ENCODE results near the gene NCAM2. TPM values are rescaled to one million over a fixed set of nuclear protein-coding genes. Genes with fewer than 3 reads are reported as not detected.

The NCAM2 gene
- total and polyA plus RNA-seq, 2 donors = 0.34 to 0.52 TPM

DNA sequence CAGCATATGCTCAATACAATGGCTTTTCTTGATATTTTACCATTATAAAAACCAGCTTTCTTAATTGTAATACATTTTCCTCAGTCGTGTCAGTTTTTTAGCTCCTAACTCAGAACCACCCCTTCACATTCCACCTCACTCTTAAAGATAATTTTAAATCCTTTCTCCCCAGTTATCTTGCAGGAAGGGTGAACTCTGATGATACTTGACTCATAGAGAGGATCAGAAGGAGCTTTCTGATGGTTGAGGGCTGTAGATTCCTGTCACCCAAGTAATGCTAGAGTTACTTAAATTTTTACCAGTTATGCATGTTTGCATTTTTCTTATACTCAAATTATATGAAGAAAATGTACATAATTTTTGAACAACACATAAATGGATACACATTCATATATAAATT lies 233.7 kb downstream of the NCAM2 start:
- Histone ChIP-seq H3K36me3 (ENCODE audit: control insufficient read depth in 2 of 2, insufficient read depth in 2 of 2, low read length in 1 of 2) (no peaks in the 10 kb centered on the region), H3K9me3 (ENCODE audit: control insufficient read depth in 2 of 2, insufficient read depth in 1 of 2, low read length in 1 of 2) (no peaks in the 10 kb centered on the region), H3K4me1 (ENCODE audit: control insufficient read depth in 2 of 2, insufficient read depth in 2 of 2, low read length in 2 of 2) (no peaks in the 10 kb centered on the region), H3K4me3 (ENCODE audit: low read length in 2 of 2) (no peak overlapping the region), H3K27ac (ENCODE audit: low read depth in 1 of 2, low read length in 1 of 2) (no peak overlapping the region), H3K27me3 (ENCODE audit: control insufficient read depth in 2 of 2, insufficient read depth in 1 of 2, low read length in 1 of 2) (no peaks in the 10 kb centered on the region)
- DNase-seq (ENCODE audit: low read depth in 6 of 9, low spot score in 9 of 9) = no peak
- WGBS = 40% methylated on average over 1 of the region's 1 CpG

DNA sequence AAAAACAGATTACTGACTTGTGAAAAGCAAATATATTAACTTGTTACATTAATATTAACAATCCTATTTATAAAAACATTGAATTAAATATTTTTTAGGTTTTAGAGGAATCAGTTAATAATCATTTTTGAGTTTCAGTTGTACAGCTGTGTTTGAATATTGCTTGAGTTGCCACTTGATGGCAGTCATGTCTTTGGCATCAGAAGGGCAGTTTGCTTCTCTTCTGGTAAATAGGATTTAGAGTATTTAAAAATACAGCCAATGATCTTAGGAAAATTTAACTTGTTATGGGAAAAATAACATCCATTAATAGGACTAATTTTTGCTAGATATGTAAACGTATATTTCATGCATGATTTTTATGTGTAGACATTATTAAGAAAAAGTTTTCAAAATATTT lies 234.1 kb downstream of the NCAM2 start:
- WGBS = 34% methylated on average over 1 of the region's 1 CpG
- no peaks in the 10 kb centered on the region for H3K9me3 ChIP-seq (ENCODE audit: control insufficient read depth in 2 of 2, insufficient read depth in 1 of 2, low read length in 1 of 2)
- H3K27ac ChIP-seq (ENCODE audit: low read depth in 1 of 2, low read length in 1 of 2) = no peak overlapping the region
- DNase-seq (ENCODE audit: low read depth in 6 of 9, low spot score in 9 of 9) = no peak
- H3K4me3 ChIP-seq (ENCODE audit: low read length in 2 of 2) = no peak overlapping the region
- H3K27me3 ChIP-seq (ENCODE audit: control insufficient read depth in 2 of 2, insufficient read depth in 1 of 2, low read length in 1 of 2) = no peaks in the 10 kb centered on the region
- no peaks in the 10 kb centered on the region for H3K36me3 ChIP-seq (ENCODE audit: control insufficient read depth in 2 of 2, insufficient read depth in 2 of 2, low read length in 1 of 2)
- H3K4me1 ChIP-seq (ENCODE audit: control insufficient read depth in 2 of 2, insufficient read depth in 2 of 2, low read length in 2 of 2) = no peaks in the 10 kb centered on the region

DNA sequence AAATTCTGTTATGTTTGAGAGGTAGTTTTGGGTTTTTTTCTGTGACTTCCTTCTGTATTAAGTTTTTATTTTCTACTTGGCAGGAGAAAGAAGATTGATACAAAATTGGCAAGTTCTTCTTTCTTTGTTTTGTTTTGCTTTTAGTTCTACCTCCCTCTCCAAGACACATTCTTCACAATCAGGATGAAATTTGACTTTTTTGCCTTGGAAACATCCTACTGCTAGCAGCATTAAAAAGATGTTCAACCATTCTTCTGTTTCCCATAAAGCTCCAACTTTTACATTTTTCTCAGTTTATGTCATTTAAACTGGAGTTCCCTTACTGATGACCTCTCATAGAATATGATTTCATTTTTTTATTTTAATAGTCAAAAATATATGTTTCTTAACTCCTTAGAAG lies 234.8 kb downstream of the NCAM2 start:
- no peaks in the 10 kb centered on the region for H3K9me3 ChIP-seq (ENCODE audit: control insufficient read depth in 2 of 2, insufficient read depth in 1 of 2, low read length in 1 of 2)
- no peaks in the 10 kb centered on the region for H3K27me3 ChIP-seq (ENCODE audit: control insufficient read depth in 2 of 2, insufficient read depth in 1 of 2, low read length in 1 of 2)
- no peak for DNase-seq (ENCODE audit: low read depth in 6 of 9, low spot score in 9 of 9)
- no peaks in the 10 kb centered on the region for H3K36me3 ChIP-seq (ENCODE audit: control insufficient read depth in 2 of 2, insufficient read depth in 2 of 2, low read length in 1 of 2)
- no peak overlapping the region for H3K27ac ChIP-seq (ENCODE audit: low read depth in 1 of 2, low read length in 1 of 2)
- H3K4me3 ChIP-seq (ENCODE audit: low read length in 2 of 2) = no peak overlapping the region
- no peaks in the 10 kb centered on the region for H3K4me1 ChIP-seq (ENCODE audit: control insufficient read depth in 2 of 2, insufficient read depth in 2 of 2, low read length in 2 of 2)

DNA sequence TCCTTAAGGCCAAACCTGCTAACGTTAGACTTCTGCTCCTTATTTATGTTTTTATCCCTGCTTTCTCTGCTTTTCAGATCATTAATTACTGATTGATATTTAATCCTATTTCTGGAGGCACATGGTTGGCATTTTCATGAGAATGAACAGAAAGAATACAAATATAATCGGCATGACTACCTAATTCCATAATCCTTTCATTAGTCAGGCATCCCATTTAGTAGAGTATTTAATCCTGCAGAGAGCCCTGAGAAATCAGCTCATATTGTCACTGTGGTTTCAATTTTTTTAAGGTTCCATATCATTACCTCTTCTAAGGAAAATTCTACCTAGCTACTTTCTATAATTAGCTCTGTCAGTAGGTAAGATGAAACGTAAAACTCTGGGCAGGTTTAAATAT lies 238.8 kb downstream of the NCAM2 start:
- H3K36me3 ChIP-seq (ENCODE audit: control insufficient read depth in 2 of 2, insufficient read depth in 2 of 2, low read length in 1 of 2) = no peaks in the 10 kb centered on the region
- no peak overlapping the region for H3K27ac ChIP-seq (ENCODE audit: low read depth in 1 of 2, low read length in 1 of 2)
- no peaks in the 10 kb centered on the region for H3K27me3 ChIP-seq (ENCODE audit: control insufficient read depth in 2 of 2, insufficient read depth in 1 of 2, low read length in 1 of 2)
- H3K9me3 ChIP-seq (ENCODE audit: control insufficient read depth in 2 of 2, insufficient read depth in 1 of 2, low read length in 1 of 2) = no peaks in the 10 kb centered on the region
- 88% methylated on average over 3 of the region's 3 CpGs for WGBS
- no peak for DNase-seq (ENCODE audit: low read depth in 6 of 9, low spot score in 9 of 9)
- no peak overlapping the region for H3K4me3 ChIP-seq (ENCODE audit: low read length in 2 of 2)
- no peaks in the 10 kb centered on the region for H3K4me1 ChIP-seq (ENCODE audit: control insufficient read depth in 2 of 2, insufficient read depth in 2 of 2, low read length in 2 of 2)

DNA sequence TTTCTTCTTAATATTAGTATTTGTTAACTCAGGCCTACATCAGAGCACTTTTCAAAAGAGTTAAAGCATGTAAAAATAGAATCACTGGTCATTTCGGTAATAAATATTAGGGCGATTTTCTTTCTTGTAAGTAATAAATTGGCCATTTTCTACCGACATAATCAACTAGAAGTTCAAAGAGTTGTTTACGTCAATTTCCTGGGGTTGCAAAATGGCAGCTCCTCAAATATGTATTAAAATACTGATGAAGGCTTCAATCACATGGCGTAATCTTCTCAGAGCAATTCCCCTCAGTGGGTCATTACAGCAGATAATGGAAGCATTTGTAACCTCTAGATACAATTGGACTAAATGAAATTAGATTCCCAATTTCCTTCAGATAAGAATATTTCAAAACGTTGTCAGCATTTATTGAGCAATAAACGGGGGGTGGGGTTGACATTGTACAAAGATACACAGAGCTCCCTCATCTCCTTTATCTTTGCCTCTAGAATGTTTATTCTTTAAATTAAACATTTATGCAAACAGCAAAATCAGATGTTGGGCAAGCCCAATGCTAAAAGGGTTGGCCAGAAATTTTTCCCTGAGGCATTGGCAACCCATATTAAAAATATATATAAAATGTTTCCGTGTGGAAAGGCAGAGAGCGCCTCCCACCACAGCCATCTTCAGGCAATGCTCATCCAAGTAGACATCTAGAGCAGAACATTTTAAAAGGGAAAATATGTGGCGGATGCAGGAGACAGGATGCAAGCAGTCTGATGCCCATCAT lies 240.6 kb downstream of the NCAM2 start:
- H3K36me3 ChIP-seq (ENCODE audit: control insufficient read depth in 2 of 2, insufficient read depth in 2 of 2, low read length in 1 of 2) = no peaks in the 10 kb centered on the region
- no peak overlapping the region for H3K4me3 ChIP-seq (ENCODE audit: low read length in 2 of 2)
- no peaks in the 10 kb centered on the region for H3K27me3 ChIP-seq (ENCODE audit: control insufficient read depth in 2 of 2, insufficient read depth in 1 of 2, low read length in 1 of 2)
- H3K27ac ChIP-seq (ENCODE audit: low read depth in 1 of 2, low read length in 1 of 2) = no peak overlapping the region
- H3K9me3 ChIP-seq (ENCODE audit: control insufficient read depth in 2 of 2, insufficient read depth in 1 of 2, low read length in 1 of 2) = no peaks in the 10 kb centered on the region
- no peak for DNase-seq (ENCODE audit: low read depth in 6 of 9, low spot score in 9 of 9)
- no peaks in the 10 kb centered on the region for H3K4me1 ChIP-seq (ENCODE audit: control insufficient read depth in 2 of 2, insufficient read depth in 2 of 2, low read length in 2 of 2)
- 95% methylated on average over 10 of the region's 10 CpGs for WGBS

DNA sequence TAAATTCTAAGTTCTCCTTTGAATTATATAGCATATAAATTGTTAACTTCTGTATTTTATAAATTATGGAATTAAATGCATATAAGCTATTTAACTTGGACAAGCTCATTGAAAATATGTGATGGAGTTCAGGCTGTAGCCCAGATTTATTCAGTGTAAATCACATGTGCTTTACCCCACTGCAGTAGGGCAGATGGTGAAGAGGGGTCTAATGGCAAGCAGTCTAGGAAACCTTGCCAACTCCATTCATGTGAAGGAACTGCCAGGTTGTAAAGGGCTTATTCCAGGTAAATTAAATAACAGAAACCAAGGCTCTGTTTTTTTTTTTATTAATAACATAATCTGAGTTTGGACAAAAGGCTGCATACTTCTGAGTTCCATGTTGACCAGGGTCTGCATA lies 243.2 kb downstream of the NCAM2 start:
- Histone ChIP-seq H3K27ac (ENCODE audit: low read depth in 1 of 2, low read length in 1 of 2) (no peak overlapping the region), H3K4me1 (ENCODE audit: control insufficient read depth in 2 of 2, insufficient read depth in 2 of 2, low read length in 2 of 2) (no peaks in the 10 kb centered on the region), H3K4me3 (ENCODE audit: low read length in 2 of 2) (no peak overlapping the region), H3K36me3 (ENCODE audit: control insufficient read depth in 2 of 2, insufficient read depth in 2 of 2, low read length in 1 of 2) (no peaks in the 10 kb centered on the region), H3K27me3 (ENCODE audit: control insufficient read depth in 2 of 2, insufficient read depth in 1 of 2, low read length in 1 of 2) (no peaks in the 10 kb centered on the region), H3K9me3 (ENCODE audit: control insufficient read depth in 2 of 2, insufficient read depth in 1 of 2, low read length in 1 of 2) (no peaks in the 10 kb centered on the region)
- DNase-seq (ENCODE audit: low read depth in 6 of 9, low spot score in 9 of 9) = no peak

DNA sequence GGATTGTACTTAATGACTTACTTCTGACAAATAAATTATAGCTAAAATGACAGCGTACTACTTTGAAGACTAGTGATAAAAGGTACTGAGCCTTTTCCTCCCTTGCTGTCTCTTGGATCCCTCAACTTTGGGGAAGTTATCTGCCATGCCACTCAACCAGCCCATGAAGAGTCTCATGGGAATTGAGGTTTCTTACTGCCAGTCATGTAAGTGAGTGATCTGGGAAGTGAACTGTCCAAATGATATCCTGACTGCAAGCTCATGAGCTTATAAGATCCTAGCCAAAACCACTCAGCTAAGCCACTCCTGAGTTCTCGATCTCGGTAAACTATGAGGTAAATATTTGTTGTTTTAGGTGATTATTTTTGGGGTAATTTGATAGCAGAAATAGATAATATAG lies 247.8 kb downstream of the NCAM2 start:
- Histone ChIP-seq H3K4me1 (ENCODE audit: control insufficient read depth in 2 of 2, insufficient read depth in 2 of 2, low read length in 2 of 2) (no peaks in the 10 kb centered on the region), H3K36me3 (ENCODE audit: control insufficient read depth in 2 of 2, insufficient read depth in 2 of 2, low read length in 1 of 2) (no peaks in the 10 kb centered on the region), H3K9me3 (ENCODE audit: control insufficient read depth in 2 of 2, insufficient read depth in 1 of 2, low read length in 1 of 2) (no peaks in the 10 kb centered on the region), H3K4me3 (ENCODE audit: low read length in 2 of 2) (no peak overlapping the region), H3K27ac (ENCODE audit: low read depth in 1 of 2, low read length in 1 of 2) (no peak overlapping the region), H3K27me3 (ENCODE audit: control insufficient read depth in 2 of 2, insufficient read depth in 1 of 2, low read length in 1 of 2) (no peaks in the 10 kb centered on the region)
- DNase-seq (ENCODE audit: low read depth in 6 of 9, low spot score in 9 of 9) = no peak
- 89% methylated on average over 3 of the region's 3 CpGs for WGBS

DNA sequence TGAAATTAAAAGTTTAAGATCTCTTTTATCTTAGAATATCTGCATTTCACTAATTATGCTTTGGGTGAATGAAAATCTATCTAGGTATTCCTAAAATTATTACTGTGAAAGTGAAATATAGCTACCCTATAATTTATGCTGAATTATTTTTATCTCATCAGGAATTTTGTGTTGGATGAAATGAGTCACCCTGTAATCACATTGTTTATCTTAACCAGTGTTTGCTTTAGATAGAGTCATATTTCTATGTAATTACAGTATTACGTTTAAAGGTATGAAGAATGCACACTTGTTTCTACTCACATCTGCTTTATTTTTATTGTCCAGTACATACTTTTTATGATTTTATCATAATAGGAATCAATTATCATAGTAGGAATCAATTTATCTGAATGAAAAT lies 249.2 kb downstream of the NCAM2 start:
- Histone ChIP-seq H3K27ac (ENCODE audit: low read depth in 1 of 2, low read length in 1 of 2) (no peak overlapping the region), H3K27me3 (ENCODE audit: control insufficient read depth in 2 of 2, insufficient read depth in 1 of 2, low read length in 1 of 2) (no peaks in the 10 kb centered on the region), H3K36me3 (ENCODE audit: control insufficient read depth in 2 of 2, insufficient read depth in 2 of 2, low read length in 1 of 2) (no peaks in the 10 kb centered on the region), H3K4me1 (ENCODE audit: control insufficient read depth in 2 of 2, insufficient read depth in 2 of 2, low read length in 2 of 2) (no peaks in the 10 kb centered on the region), H3K9me3 (ENCODE audit: control insufficient read depth in 2 of 2, insufficient read depth in 1 of 2, low read length in 1 of 2) (no peaks in the 10 kb centered on the region), H3K4me3 (ENCODE audit: low read length in 2 of 2) (no peak overlapping the region)
- no peak for DNase-seq (ENCODE audit: low read depth in 6 of 9, low spot score in 9 of 9)
- WGBS = 91% methylated on average over 1 of the region's 1 CpG

DNA sequence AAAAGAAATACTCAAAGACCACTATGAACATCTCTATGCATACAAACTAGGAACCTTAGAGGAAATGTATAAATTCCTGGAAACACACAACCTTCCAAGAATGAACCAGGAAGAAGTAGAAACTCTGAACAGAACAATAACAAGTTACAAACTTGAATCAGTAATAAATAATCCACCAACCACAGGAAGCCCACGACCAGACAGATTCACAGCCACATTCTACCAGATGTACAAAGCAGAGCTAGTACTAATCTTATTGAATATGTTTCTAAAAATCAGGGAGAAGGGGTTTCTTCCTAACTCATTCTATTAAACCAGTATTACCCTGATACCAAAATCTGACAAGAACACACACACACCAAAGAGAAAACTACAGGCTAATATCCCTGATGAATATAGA lies 263.8 kb downstream of the NCAM2 start:
- no peak for DNase-seq (ENCODE audit: low read depth in 6 of 9, low spot score in 9 of 9)
- no peak overlapping the region for H3K27ac ChIP-seq (ENCODE audit: low read depth in 1 of 2, low read length in 1 of 2)
- H3K27me3 ChIP-seq (ENCODE audit: control insufficient read depth in 2 of 2, insufficient read depth in 1 of 2, low read length in 1 of 2) = no peaks in the 10 kb centered on the region
- no peaks in the 10 kb centered on the region for H3K4me1 ChIP-seq (ENCODE audit: control insufficient read depth in 2 of 2, insufficient read depth in 2 of 2, low read length in 2 of 2)
- peaks cover 0 to 9% of the 10 kb centered on the region in 2 donors for H3K9me3 ChIP-seq (ENCODE audit: control insufficient read depth in 2 of 2, insufficient read depth in 1 of 2, low read length in 1 of 2)
- no peaks in the 10 kb centered on the region for H3K36me3 ChIP-seq (ENCODE audit: control insufficient read depth in 2 of 2, insufficient read depth in 2 of 2, low read length in 1 of 2)
- H3K4me3 ChIP-seq (ENCODE audit: low read length in 2 of 2) = no peak overlapping the region
- WGBS = 6% methylated on average over 1 of the region's 1 CpG

All from thymus (tissue), 11 donors.